Testis (tissue), 2 donors: ENCODE data around the gene SPINK8.

Source experiments
- CTCF ChIP-seq, 3 experiments: fragments of 450-650 bp in 2 of 3; fragments of 200-600 bp in 1 of 3; sonication (generic) in 1 of 3; IDR thresholded peaks; one replicate each; pipeline ENCODE4 v1.5.1; 2016 to 2019; ENCODE audit warnings: antibody characterized with exemption in 3 of 3, mild to moderate bottlenecking in 2 of 3, moderate library complexity in 1 of 3
- POLR2A ChIP-seq: fragments of 450-650 bp; IDR thresholded peaks from one replicate; pipeline ENCODE4 v1.6.1; 2017; ENCODE audit warnings: antibody characterized with exemption, mild to moderate bottlenecking, moderate library complexity

DNA sequence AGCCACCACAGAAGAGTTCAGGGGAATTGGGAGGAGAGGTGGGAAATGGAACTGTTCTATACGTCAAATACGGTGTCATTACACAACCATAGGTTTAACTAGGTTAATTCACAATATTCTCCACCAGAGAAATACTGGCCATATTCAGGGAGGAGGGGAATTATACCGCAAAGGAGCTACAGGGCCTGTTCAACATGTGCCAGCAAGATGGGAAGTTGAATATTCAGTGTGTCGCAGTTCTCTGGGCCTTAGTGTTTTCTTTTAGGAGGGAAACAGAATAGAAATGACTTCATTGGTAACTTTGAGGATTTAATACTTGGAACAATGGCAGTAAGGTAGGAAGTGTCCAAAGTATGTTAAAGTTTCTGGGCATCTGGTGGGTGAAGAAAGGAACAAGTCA, 20.5 kb upstream of the SPINK8 start:
- TF ChIP-seq CTCF (IDR thresholded peaks at IDR 0.05) (no peak), POLR2A (no peak)
